ENCODE data around the gene AHDC1.

Gene AHDC1

DNA sequence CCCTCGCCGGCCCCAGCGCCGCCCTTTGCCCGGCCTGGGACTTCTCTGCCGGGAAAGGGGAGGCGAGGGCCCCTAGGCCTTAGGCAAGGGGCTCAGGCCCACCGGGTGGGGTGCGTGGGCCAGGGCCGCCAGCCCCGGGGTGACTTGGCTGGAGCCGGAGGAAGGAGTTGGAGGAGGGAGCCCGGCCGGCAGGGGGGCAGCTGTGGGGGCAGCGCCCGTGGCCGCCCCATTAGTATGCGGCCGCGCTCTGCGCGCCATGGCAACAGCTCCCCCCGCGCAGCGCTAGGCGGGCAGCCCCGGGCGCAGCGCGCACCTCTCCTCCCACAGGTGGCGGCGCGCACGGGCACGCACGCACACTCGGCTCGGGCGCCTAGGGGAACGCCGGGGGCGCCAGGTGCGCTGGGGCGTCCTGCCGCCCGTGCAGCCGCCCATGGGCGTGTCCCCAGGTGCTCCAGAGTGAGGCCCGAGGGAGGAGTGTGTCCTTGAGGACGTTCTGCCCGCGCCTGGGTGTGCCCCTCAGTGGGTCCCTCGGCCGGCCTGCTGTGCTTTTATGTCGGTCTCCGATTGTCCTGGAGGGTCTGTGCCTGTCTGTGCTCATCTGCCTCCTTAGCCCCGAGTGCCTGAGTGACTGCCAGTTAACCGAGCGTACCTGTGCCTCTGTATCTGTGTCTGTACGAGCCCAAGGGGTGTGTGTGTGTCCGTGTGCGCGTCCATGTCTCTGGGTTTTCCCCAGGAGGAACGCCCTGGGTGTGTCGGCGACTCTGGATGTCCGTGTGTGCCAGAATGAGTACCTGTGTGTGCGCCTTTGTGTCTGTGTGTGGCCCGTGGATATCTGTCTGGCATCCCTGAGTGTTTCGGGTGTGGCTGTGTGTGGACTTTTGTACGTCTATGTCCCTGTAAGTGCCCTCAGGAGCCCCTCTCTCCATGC is 75.8 kb downstream of the AHDC1 start:
- peak; percentile 17 to 67 for DNase-seq

DNA sequence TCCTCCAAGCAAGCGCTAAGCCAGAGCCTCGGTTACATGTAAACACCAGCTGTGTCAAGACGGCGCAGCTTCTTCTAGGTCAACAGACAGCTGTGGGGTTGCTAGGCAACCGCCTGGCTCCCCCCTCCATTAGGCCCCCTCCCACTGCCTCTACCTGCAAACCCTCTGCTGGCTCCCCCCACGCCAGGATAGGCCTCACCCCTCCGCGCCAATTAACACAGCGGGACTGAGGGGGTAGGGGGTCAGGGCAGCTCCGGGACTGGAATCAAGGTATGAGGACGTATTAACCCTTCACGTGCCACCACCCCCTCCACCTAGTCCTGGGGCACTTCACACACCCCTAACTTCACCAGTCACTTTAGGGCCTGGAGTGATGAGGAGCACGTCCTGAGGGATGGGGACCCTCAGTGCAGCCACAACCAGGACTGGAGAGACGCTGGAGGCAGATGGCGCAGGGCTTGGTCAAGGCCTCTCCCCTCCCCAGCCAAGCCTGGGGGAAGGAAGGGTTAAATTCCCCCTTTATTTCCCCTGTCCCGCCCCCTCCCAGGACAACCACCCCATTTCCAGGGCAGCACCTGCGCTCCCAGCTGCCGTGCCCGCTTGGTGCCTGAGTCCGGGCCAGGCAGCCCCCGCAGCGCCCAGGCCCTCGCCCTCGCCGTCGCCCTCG is 76.6 kb downstream of the AHDC1 start:
- peak; percentile 88 to 95 for DNase-seq

DNA sequence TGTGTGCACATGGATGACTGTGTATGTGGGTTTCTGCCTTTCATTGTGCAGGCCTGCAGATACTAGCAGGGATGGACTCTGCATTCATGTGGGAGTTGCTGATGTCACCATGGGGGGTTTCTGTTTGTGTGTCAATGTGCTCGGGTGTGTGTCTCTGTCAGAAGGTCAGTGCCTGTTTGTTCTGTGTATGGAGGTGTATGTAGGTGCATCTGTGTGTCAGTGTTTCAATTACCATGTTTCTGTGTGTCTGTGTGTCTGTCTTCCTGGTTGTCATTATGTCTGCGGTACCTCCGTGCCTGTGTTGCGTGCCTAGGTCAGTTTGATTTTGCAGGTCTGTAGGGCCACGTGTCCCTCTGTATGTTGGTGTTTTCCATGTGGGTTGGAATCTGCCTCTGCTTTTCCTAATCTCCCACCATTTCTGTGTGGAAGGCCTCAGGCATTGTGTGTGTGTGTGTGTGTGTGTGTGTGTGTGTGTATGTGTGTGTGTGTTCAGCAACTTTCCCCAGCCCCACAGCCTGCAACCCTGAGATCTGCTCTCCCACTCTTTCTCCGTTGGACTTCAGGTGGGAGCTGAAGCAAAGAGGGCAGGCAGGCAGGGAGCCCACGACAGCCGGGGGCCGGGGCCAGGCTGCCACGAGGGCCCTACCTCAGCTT is 77.2 kb downstream of the AHDC1 start:
- peak in 1 of 2 experiments; percentile 60 for DNase-seq

DNA sequence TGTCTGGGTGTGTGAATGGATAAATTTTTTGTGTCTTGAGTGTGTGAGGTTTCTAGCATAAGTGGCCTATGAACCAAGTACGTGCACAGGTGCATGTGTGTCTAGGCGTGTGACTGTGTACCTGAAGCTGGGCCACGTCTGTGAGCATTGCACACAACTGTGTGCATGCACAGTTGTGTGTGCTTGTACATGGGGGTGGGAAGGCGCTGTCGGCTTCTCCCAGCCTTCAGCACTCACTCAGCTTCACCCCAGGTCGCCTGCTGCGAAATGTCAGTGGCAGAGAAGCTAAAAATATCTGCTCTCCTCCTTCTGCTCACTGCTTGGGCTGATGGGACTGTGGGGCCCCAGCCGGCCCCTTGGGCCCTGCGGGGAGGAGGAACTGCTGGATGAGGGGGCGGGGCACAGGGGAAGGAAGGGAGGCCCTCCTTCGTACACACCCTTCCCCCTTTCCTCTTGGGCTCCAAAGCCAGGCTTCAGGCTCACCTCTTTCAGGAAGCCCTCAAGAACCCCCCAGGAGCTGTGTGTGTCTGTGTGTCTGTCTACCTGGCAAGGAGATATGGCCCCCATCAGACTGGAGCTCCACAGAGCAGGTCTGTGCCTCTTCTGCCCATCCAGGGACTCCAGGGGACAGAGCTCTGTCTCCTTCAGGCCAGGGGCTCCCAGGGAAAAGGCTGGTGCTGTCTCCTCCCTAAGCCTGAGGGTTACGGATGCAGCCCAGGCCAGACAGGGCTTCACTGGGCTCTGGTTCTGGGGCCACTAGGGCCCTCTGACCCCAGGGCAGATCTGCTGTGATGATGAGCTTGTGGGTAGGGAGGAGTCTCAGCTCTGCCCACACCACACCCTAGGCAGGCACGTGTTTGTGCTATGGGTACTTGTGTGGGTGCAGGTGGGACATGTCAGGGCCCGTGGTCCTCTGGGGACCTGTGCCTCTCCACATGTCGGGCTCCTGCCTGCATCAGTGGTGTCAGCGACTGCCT is 78.4 kb downstream of the AHDC1 start:
- peak in 1 of 2 experiments; percentile 73 for DNase-seq

DNA sequence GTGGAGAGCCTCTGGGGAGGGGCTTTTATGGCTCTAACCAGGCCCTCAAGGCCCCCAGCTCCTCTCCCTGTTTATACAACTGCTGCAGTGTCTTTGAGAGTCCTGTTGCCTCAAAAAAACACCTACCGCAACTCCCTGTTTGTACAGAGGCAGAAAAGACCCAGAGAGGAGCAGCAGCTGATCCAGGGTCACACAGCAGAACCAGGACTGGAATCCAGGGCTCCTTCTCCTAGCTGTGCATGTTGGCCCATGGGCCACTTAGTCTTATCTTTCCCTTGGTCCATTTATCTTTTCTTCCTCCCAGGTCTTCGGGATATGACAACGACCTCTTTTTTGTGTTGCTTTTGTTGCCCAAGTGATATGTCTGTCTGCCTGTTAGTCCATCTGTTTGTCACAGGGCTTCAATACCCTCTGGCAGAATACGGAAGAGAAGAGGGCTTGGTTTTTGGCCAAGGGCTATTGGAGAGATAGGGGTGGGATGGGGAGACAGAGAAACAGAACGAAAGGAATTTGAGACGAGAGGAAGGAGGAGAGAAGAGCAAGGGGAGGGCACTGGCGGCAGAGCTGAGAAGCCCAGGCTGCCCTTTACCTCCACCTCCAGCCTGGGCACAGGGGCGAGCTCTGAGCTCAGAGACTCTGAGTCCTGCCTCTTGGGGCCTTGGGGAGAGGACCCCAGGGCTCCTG is 80.5 kb downstream of the AHDC1 start:
- DNase-seq = no peak

DNA sequence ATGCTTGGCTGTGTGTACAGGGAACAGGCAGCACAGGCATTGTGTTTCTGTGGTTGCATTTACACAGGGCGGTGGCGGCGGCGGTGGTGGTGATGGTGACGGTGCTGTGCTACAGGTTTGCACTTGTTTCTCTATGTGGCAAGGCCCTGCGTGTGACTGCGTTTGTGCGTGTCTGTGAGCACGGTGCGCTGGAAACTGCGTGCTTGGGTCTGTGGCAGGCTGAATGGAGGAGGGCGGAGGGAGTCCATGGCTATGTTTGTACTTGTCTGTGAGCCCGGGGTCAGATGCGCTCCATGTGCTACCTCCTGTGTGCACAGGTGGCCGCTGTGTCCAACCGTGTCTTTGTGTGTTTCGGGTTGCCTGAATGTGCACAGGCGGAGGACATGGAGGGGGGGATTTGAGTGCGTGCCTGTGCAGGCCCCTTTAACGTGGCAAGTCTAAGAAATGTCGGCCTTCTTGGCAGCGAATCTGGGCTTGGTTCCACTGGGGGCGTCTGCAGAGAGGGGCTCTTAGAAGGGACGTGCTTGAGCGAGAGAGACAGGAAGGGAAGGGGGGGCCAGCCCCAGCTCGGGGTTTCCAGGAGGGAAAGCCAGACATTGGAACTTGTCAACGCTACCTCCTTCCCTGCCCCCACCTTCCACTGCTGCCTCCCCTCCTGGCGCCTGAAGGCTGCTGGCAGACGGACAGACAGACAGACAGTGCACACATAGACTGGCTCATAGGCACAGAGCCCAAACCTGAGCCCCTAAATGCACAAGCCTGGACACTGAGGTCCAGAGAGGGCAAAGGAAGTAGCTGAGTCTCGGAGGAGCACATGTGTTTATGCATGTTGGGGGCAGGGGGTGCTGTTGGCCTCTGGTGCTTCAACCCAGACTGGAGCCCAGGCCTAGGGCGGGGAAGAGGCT is 81.3 kb downstream of the AHDC1 start:
- DNase-seq = peak in 1 of 2 experiments; percentile 24

DNA sequence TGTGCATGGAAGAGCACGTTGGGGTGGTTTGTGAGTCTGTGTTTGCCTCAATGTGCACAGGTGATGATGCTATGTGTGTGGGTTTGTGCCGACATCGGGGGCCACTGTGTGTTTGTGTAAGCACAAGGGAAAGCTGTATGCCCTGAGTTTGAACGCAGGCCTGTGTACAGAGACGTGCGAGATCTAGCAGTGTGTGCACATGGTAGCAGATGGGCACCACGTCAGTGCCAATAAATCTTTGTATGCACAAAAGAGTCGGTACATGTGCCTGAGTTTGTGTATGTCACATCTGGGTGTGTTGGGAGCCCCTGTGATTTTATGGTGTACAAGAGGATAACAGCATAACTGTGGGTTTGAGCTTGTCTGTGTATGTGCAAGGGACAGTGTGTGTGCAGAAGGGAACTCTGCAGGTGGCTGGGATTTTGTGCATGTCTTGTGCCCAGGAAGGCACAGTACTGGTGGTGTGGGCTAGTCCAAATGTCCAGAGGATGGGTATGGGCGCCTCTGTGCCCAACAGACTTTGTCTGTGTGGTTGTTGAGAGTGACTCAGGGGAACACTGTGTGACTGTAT is 82.0 kb downstream of the AHDC1 start:
- DNase-seq = no peak

DNA sequence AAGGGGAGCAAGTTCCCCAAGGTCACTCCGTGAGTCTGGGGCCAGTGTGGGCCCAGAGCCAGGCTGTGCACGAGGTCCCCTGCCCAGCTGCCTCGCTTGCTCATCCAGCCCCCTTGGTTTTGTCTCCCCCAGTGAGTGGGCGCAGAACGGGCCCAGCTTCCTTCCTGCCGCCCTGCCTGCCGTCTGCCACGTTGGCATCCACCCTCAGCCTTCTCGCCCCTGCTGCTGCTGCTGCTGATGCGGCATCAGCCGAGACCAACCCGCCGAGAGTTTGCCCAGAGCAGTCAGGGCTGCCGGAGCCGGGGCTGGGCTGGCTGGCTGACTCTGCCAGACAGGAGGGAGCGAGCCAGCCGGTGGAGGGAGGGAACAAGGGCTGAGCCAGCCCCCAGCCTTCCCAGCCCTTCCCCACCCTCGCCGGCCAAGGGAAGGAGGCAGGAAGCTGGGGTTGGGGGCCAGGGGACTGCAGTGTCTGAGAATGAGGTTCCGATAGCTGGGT is 82.6 kb downstream of the AHDC1 start:
- no peak for DNase-seq

DNA sequence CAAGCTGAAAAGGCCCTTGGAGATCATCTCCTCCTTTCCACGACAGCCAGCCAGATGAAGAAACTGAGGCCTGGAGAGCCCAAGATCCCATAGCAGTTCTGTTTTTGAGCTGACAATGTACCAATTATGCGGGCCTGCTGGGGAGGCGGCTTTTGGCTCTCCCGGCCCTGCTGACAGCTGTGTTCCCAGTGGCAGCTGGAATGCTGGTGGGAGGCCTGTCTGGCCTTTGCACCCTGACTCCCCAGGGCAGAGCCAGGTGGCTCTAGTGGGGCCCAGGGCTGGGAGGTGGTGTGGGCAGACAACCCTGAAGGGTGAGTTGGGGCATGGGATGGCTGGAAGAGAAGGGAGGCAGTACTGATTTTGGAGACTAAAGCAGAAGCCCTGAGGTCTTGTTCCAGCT is 83.3 kb downstream of the AHDC1 start:
- peak in 1 of 2 experiments; percentile 19 for DNase-seq

DNA sequence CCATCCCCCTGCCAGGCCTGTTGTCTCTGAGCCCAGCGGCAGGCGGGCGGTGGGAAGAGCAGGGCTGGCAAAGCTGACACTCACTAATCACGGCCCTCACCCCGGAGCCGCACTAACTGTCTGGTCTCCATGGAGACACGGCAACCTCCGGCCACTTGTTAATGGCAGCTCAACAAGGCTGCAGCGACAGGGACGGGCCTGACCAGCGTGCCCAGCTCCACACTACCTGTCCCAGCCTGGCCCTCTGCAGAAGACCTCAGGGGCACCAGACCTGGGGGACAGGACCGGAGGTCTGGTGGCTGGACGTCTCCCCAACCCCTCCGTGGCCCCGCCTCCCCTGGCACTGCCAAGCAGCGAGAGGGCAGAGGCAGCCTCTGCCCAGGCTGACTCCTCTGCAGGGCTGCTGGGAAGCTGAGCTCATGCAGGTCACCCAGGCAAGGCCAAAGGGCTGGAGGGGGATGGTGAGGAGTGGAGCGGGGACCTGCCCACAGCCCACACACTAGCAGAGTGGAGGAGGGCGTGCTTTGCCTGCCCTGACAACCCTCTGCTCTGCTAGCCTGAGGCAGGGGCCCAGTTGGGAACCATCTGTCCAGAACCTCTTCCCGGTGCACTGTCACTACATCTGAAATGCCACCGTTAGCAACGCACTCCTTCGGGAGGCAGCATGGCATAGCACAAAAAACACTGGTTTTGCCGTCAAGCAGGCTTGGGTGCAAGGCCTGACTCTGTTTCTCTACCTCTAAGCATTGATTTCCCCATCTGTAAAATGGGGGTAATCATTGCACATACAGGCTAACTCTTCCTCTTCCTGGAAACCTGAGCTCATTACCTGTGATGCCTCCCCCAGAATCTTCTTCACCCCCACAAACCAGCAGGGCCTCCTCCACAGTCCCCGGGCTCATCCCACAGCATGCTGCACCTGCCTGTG is 84.3 kb downstream of the AHDC1 start:
- DNase-seq = peak; percentile 38 to 63

DNA sequence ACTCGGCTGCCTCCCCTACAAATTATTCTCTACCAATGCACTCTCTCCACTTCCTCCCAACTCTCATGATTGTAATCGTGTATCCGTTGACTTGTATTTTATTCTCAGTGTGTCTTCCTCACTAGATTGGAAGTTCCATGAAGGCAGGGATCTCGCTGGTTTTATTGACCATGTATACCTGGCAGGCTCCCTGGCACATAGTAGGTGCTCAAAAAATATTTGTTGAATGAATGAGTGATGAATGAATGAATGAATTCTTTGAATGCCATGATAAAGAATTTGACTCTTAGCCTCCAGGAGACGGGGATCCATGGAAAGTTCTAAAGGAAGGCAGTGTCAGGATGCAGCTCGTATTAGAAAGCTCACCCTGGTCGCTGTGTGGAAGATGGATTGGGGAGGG is 85.1 kb downstream of the AHDC1 start:
- no peak for DNase-seq

DNA sequence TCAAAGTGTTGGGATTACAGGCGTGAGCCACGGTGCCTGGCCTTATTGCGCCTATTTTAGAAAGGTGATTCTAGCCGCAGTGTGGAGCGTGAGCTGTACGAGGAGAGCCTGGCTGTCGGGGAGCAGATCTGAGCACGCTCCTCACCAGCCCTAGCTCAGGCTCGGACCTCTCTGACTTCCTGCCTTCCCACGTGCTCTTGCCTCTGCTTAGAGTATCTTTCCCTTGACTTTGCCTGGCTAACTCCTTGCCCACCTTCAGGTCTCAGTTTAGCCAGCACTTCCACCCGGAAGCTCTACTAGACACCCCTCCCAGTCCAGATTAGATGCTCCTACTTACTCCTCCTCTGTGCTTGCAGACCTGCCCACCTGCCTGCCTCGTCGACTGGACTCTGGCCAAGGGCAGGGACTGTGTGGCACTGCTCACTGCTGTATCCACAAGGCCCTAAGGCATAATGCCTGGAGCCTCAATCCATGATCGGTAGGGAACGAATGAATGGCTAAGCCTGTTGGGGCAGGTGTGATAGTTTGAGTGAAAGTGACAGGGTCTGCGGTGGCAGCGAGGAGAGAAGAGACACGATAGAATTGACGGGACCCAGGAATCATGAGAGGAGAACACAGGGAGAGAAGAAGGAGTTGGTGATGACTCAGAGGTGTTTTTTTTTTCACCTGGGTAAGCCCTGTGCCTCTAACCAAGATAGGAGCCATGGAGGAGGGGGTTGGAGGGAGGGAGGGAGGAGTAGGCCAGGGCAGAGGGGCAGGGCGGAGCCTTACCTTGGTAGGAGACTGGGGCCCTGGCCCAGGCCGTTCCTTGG is 85.8 kb downstream of the AHDC1 start:
- no peak for DNase-seq

DNA sequence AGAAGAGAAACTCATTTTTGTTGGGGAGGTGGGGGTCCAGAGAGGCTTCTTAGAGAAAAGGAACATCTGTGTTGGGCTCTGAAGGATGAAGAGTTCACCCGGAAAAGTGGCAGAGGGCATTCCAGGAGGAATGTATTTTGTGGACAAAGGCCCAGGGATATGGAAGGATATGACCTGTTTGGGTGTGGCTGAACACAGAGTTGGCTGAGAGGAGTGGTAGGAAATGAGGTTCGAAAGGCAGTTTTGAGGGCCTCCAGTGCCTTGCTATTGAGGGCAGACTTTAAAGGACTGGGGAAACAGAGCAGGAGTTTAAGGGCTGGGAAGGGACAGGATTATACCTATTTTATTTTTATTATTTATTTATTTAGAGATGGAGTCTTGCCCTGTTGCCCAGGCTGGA is 86.6 kb downstream of the AHDC1 start:
- no peak for DNase-seq

DNA sequence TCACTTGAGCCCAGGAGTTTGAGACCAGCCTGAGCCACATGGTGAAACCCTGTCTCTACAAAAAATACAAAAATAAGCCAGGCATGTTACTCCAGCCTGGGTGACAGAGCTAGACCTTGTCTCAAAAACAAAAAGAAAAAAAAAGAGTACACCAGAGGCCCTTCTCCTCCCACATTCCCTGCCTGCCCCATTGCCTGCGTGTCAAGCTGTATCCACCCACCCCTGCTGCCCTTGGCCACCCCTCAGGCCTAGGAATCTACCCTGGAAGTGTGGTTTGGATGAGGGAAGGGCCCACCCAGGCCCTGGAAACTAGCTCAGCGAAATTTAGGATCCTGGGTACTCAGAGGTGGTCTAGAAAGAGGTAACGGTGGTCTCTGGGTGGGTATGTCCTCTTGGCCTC is 88.3 kb downstream of the AHDC1 start:
- DNase-seq = no peak

DNA sequence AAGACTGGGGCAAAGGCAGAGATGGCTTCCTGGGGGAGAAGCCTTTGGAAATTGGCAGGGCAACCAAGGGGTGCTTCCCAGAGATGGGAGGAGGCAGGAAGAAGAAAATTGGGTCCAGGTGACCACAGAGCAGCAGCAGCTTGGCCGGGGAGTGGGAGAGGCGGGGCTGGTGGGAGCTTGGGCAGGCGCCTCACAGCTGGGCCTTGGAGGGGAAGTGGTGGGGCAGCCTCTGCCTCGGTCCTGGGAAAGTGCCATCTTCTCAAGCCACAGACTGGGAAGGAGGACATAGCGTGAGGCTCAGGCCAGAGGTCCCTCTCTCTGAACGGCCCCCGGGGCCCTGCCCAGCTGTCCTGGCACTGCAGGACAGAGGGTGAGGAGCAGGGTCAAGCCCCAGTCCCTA is 90.0 kb downstream of the AHDC1 start:
- DNase-seq = no peak

DNA sequence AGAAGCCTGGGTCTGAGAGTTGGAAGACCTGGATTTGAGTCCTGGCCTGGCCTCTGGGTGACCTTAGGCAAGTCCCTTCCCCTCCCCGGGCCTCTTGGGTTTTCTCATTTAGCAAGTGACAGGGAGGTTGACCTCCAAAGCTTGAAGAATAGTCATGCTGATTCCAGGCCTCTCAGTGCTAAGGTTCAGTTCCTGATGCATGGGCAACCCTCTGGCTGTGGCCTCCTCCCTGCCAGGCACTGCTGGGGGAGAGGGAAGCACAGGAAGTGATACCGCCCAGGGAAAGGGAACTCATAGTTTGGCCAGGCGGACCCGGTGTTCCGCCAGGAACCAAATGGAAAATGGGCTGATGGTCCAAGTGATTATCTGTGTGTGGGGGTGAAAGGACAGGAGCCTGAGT is 90.4 kb downstream of the AHDC1 start:
- no peak for DNase-seq

DNA sequence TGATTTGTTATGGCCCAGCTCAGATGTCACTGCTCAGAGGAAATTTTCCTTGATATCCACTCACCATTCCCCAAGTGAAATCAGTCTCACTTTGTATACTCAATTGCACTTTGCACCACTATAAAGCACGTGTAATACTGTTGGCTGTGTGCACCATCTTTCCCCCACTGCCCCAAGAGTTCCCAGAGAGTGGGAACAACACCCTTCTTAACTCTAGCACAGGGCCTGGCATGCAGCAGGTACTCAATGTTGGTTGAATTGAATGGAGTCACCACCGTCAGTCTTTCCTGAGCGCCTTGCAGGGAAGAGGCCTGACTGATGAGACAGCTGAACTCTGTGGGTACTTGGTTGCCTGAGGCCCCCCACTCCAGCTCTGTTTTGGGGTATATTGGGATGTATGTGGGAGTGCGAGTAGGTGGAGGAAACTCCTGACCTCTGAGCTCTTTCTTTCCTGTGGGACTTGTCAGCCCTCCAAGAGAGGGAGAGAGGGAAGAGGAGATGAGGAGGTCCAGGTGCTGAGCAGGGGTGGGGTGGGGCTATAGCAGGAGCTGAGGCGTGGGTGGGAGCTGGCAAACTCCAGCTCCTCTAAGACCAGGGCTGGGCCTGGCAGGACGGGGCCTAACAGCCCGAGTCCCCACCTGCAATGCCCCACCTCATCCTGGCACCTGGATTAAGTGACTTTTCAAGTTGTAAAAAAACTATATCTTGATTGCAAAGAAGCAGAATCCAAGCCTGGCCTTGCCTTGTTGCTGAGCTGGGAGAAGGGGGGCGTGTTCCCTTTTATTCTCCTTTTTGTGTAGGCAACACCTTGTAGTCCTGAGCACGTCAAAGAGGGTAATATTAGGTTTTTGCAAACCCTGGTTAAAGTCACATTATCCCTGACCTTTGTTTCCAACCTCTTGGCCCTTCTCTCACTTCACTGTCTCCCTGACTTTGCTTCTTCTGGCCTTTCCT is 94.5 kb downstream of the AHDC1 start:
- no peak for DNase-seq
